HEK293 (cell line): ENCODE data around the gene IZUMO3.

ENCODE experiments used
- CTCF ChIA-PET: fragments of 350-600 bp; formaldehyde crosslinking; extraction: SDS; loops from one replicate; lab custom pipeline; 2021; ENCODE audit warnings: antibody characterized with exemption; lab: Yijun Ruan, JAX
- POLR2A ChIA-PET: fragments of 300-600 bp; formaldehyde crosslinking; extraction: SDS; loops from one replicate; lab custom pipeline; 2020; ENCODE audit warnings: antibody characterized with exemption, inconsistent platforms; lab: Yijun Ruan, JAX
- H3K27ac ChIP-seq: fragments of 200-500 bp; sonication (Bioruptor generic); 2 replicates; pipeline ENCODE4 v1.5.1; 2014; ENCODE audit warnings: low read depth, low read length, control low read depth, inconsistent platforms; ENCODE audit errors: extremely low read depth
- H3K36me3 ChIP-seq, 2 experiments: fragments of 200-500 bp in 1 of 2; sonication (Bioruptor generic) in 1 of 2; 1 replicate in 1 of 2; 2 replicates in 1 of 2; pipeline ENCODE4 v1.5.1; 2014 to 2017; ENCODE audit warnings: inconsistent platforms in 2 of 2, low read length in 2 of 2; ENCODE audit not compliant: control insufficient read depth in 2 of 2, insufficient read depth in 1 of 2
- H3K4me1 ChIP-seq: fragments of 200-500 bp; sonication (Bioruptor generic); 2 replicates; pipeline ENCODE4 v1.5.1; 2014; ENCODE audit warnings: mild to moderate bottlenecking, low read length, inconsistent platforms; ENCODE audit not compliant: control insufficient read depth, insufficient read depth
- H3K4me3 ChIP-seq: 2 replicates; pipeline ENCODE4 v1.5.1; 2011; ENCODE audit warnings: low read depth, mild to moderate bottlenecking, control low read depth, low read length, moderate library complexity
- H3K9me3 ChIP-seq: fragments of 200-500 bp; sonication (Bioruptor generic); 2 replicates; pipeline ENCODE4 v1.5.1; 2014; ENCODE audit warnings: low read depth, low read length, inconsistent platforms; ENCODE audit not compliant: control insufficient read depth, insufficient read depth
- EGR2 ChIP-seq: fragments of 450-650 bp; formaldehyde crosslinking; IDR thresholded peaks from 2 replicates; pipeline ENCODE4 v1.5.1; 2016; ENCODE audit warnings: low read depth, missing biosample characterization, missing genetic modification characterization
- HOXD13 ChIP-seq: sonication (generic); formaldehyde crosslinking; IDR thresholded peaks from 2 replicates; pipeline ENCODE4 v1.8.0; 2022; ENCODE audit warnings: missing genetic modification reagents, borderline replicate concordance
- KLF7 ChIP-seq: fragments of 450-650 bp; formaldehyde crosslinking; IDR thresholded peaks from 2 replicates; pipeline ENCODE4 v1.5.1; 2016; ENCODE audit warnings: missing biosample characterization, missing genetic modification characterization, borderline replicate concordance
- MYNN ChIP-seq: fragments of 450-650 bp; formaldehyde crosslinking; IDR thresholded peaks from 2 replicates; pipeline ENCODE4 v1.5.1; 2016; ENCODE audit warnings: missing biosample characterization, missing genetic modification characterization, borderline replicate concordance
- OVOL3 ChIP-seq: fragments of 450-650 bp; formaldehyde crosslinking; IDR thresholded peaks from 2 replicates; pipeline ENCODE4 v1.5.1; 2016; ENCODE audit warnings: missing biosample characterization, missing genetic modification characterization
- PATZ1 ChIP-seq: fragments of 450-650 bp; formaldehyde crosslinking; IDR thresholded peaks from 2 replicates; pipeline ENCODE4 v1.5.1; 2016; ENCODE audit warnings: missing biosample characterization, missing genetic modification characterization
- SCRT2 ChIP-seq: fragments of 450-650 bp; formaldehyde crosslinking; IDR thresholded peaks from 2 replicates; pipeline ENCODE4 v1.5.1; 2016; ENCODE audit warnings: missing biosample characterization, missing genetic modification characterization
- ZBTB44 ChIP-seq: fragments of 450-650 bp; IDR thresholded peaks from 2 replicates; pipeline ENCODE4 v1.5.1; 2018; ENCODE audit warnings: missing biosample characterization, mild to moderate bottlenecking, missing genetic modification characterization
- ZBTB49 ChIP-seq: fragments of 450-650 bp; formaldehyde crosslinking; IDR thresholded peaks from 2 replicates; pipeline ENCODE4 v1.5.1; 2016; ENCODE audit warnings: missing biosample characterization, missing genetic modification characterization, low read depth
- ZFHX2 ChIP-seq: fragments of 450-650 bp; formaldehyde crosslinking; conservative IDR thresholded peaks from 2 replicates; pipeline ENCODE4 v1.5.1; 2016; ENCODE audit warnings: missing biosample characterization, missing genetic modification characterization
- ZFP37 ChIP-seq: fragments of 450-650 bp; formaldehyde crosslinking; IDR thresholded peaks from 2 replicates; pipeline ENCODE4 v1.5.1; 2016; ENCODE audit warnings: missing biosample characterization, missing genetic modification characterization
- ZNF114 ChIP-seq: fragments of 450-650 bp; formaldehyde crosslinking; IDR thresholded peaks from 2 replicates; pipeline ENCODE4 v1.5.0; 2017; ENCODE audit warnings: missing biosample characterization, missing genetic modification characterization
- ZNF133 ChIP-seq: fragments of 450-650 bp; formaldehyde crosslinking; IDR thresholded peaks from 2 replicates; pipeline ENCODE4 v1.5.1; 2016; ENCODE audit warnings: missing biosample characterization, missing genetic modification characterization
- ZNF138 ChIP-seq: fragments of 450-650 bp; formaldehyde crosslinking; IDR thresholded peaks from 2 replicates; pipeline ENCODE4 v1.5.1; 2016; ENCODE audit warnings: missing biosample characterization, missing genetic modification characterization, borderline replicate concordance
- ZNF211 ChIP-seq: fragments of 450-650 bp; formaldehyde crosslinking; IDR thresholded peaks from 2 replicates; pipeline ENCODE4 v1.5.1; 2016; ENCODE audit warnings: low read depth, missing biosample characterization, missing genetic modification characterization
- ZNF239 ChIP-seq: fragments of 450-650 bp; formaldehyde crosslinking; IDR thresholded peaks from 2 replicates; pipeline ENCODE4 v1.5.1; 2016; ENCODE audit warnings: missing biosample characterization, missing genetic modification characterization
- ZNF335 ChIP-seq: fragments of 450-650 bp; formaldehyde crosslinking; conservative IDR thresholded peaks from 2 replicates; pipeline ENCODE4 v1.5.1; 2016; ENCODE audit warnings: missing biosample characterization, missing genetic modification characterization
- ZNF341 ChIP-seq: fragments of 450-650 bp; formaldehyde crosslinking; IDR thresholded peaks from 2 replicates; pipeline ENCODE4; 2016; ENCODE audit warnings: low read depth, missing biosample characterization, missing genetic modification characterization
- ZNF404 ChIP-seq: fragments of 450-650 bp; formaldehyde crosslinking; IDR thresholded peaks from 2 replicates; pipeline ENCODE4 v1.5.1; 2017; ENCODE audit warnings: missing biosample characterization, missing genetic modification characterization
- ZNF560 ChIP-seq: fragments of 450-650 bp; formaldehyde crosslinking; IDR thresholded peaks from 2 replicates; pipeline ENCODE4 v1.5.1; 2017; ENCODE audit warnings: missing biosample characterization, missing genetic modification characterization, borderline replicate concordance
- ZNF596 ChIP-seq: fragments of 450-650 bp; IDR thresholded peaks from 2 replicates; pipeline ENCODE4 v1.5.0; 2018; ENCODE audit warnings: missing biosample characterization, mild to moderate bottlenecking, missing genetic modification characterization, moderate library complexity
- ZNF621 ChIP-seq: fragments of 450-650 bp; formaldehyde crosslinking; IDR thresholded peaks from 2 replicates; pipeline ENCODE4 v1.5.1; 2017; ENCODE audit warnings: missing biosample characterization, missing genetic modification characterization
- ZNF626 ChIP-seq: fragments of 450-650 bp; sonication (Bioruptor Pico); formaldehyde crosslinking; IDR thresholded peaks from 2 replicates; pipeline ENCODE4 v1.5.1; 2018; ENCODE audit warnings: missing biosample characterization, missing genetic modification characterization, inconsistent platforms
- ZNF629 ChIP-seq: fragments of 450-650 bp; formaldehyde crosslinking; IDR thresholded peaks from 2 replicates; pipeline ENCODE4 v1.5.1; 2017; ENCODE audit warnings: missing biosample characterization, missing genetic modification characterization
- ZNF843 ChIP-seq: fragments of 450-650 bp; formaldehyde crosslinking; IDR thresholded peaks from 2 replicates; pipeline ENCODE4 v1.5.1; 2016; ENCODE audit warnings: missing biosample characterization, missing genetic modification characterization
- ZSCAN16 ChIP-seq: fragments of 450-650 bp; formaldehyde crosslinking; IDR thresholded peaks from 2 replicates; pipeline ENCODE4 v1.5.1; 2016; ENCODE audit warnings: missing biosample characterization, missing genetic modification characterization
- ZSCAN18 ChIP-seq: fragments of 450-650 bp; formaldehyde crosslinking; IDR thresholded peaks from 2 replicates; pipeline ENCODE4 v1.5.1; 2016; ENCODE audit warnings: missing biosample characterization, missing genetic modification characterization
- ZSCAN30 ChIP-seq: fragments of 450-650 bp; IDR thresholded peaks from 2 replicates; pipeline ENCODE4 v1.5.1; 2018; ENCODE audit warnings: missing biosample characterization, mild to moderate bottlenecking, missing genetic modification characterization, moderate library complexity
- ZSCAN4 ChIP-seq: fragments of 450-650 bp; formaldehyde crosslinking; IDR thresholded peaks from 2 replicates; pipeline ENCODE4 v1.5.1; 2017; ENCODE audit warnings: missing biosample characterization, missing genetic modification characterization

IZUMO3 gene

GRCh38 chr9:24552526-24553182 is 7.0 kb upstream of the IZUMO3 start:
- Histone ChIP-seq H3K36me3 (no peaks in the 10 kb centered on the region), H3K4me3 (no peak overlapping the region), H3K27ac (no peak overlapping the region), H3K4me1 (no peaks in the 10 kb centered on the region), H3K9me3 (no peaks in the 10 kb centered on the region)
- ChIA-PET CTCF (interaction anchor here (0.7 kb wide), 2 partner anchors 95 to 782 kb away, joined by 3 read pairs; no protein-coding TSS in a partner anchor), POLR2A (no interaction called here)
- TF ChIP-seq ZSCAN18 (tag by site-specific recombination) = no peak
- no peak for TF ChIP-seq KLF7 (tag by site-specific recombination)
- no peak for TF ChIP-seq ZSCAN4 (tag by site-specific recombination)
- TF ChIP-seq ZNF341 = no peak
- no peak for TF ChIP-seq ZNF404 (tag by site-specific recombination)
- no peak for TF ChIP-seq ZNF138 (tag by site-specific recombination)
- no peak for TF ChIP-seq ZNF114 (tag by site-specific recombination)
- no peak for TF ChIP-seq ZNF629 (tag by site-specific recombination)
- no peak for TF ChIP-seq EGR2 (tag by site-specific recombination)
- no peak for TF ChIP-seq ZNF335 (tag by site-specific recombination)
- TF ChIP-seq OVOL3 = no peak
- no peak for TF ChIP-seq ZNF239 (tag by site-specific recombination)
- no peak for TF ChIP-seq ZNF560 (tag by site-specific recombination)
- no peak for TF ChIP-seq ZFHX2
- TF ChIP-seq ZBTB44 (tag by site-specific recombination) = no peak
- TF ChIP-seq ZSCAN30 = no peak
- TF ChIP-seq ZBTB49 (tag by site-specific recombination) = no peak
- no peak for TF ChIP-seq ZNF621 (tag by site-specific recombination)
- TF ChIP-seq ZNF843 (tag by site-specific recombination) = no peak

- POLR2A ChIA-PET = no interaction called here
- no peaks in the 10 kb centered on the region for H3K4me1 ChIP-seq
- H3K4me3 ChIP-seq = no peak overlapping the region
- CTCF ChIA-PET = no interaction called here
- H3K27ac ChIP-seq = no peak overlapping the region
- H3K9me3 ChIP-seq = no peaks in the 10 kb centered on the region
- H3K36me3 ChIP-seq = no peaks in the 10 kb centered on the region
- TF ChIP-seq SCRT2 (tag by site-specific recombination) (no peak), ZNF114 (tag by site-specific recombination) (no peak), ZNF211 (no peak), PATZ1 (no peak), ZNF133 (no peak), ZSCAN16 (tag by site-specific recombination) (no peak), ZNF626 (tag by site-specific recombination) (no peak), ZNF596 (tag by site-specific recombination) (no peak), MYNN (tag by site-specific recombination) (no peak), HOXD13 (CRISPR knock-in tag) (no peak), ZFP37 (tag by site-specific recombination) (no peak)
These were observed 412 bp downstream of the IZUMO3 start for GRCh38 chr9:24545285-24545684.
